SK-N-SH (cell line): ENCODE measurements around the gene VTI1B. TPM values are rescaled to one million over a fixed set of nuclear protein-coding genes. Genes with fewer than 3 reads are reported as not detected.
"Not testable (repeated sequence)": the region's sequence is repeated elsewhere in the genome, so short reads cannot be mapped to it uniquely, and the experiment has no call there.

ENCODE experiments used
- CTCF ChIA-PET: fragments of 300-600, 350-600 bp; formaldehyde crosslinking; extraction: SDS; loops from one replicate; lab custom pipeline; 2021; lab: Yijun Ruan, JAX
- POLR2A ChIA-PET: fragments of 350-600 bp; sonication (Branson Sonifier 250); formaldehyde crosslinking; extraction: SDS; loops from one replicate; lab custom pipeline; 2020; ENCODE audit warnings: antibody characterized with exemption, inconsistent platforms; lab: Yijun Ruan, JAX
- DNase-seq: peaks from one replicate; pipeline ENCODE4 v3.0.0; 2012
- H2AFZ ChIP-seq: fragments of 200-600 bp; sonication (generic); 2 replicates; pipeline ENCODE4 v1.8.1; 2016; ENCODE audit warnings: antibody characterized with exemption, mild to moderate bottlenecking, low read depth
- H3F3A ChIP-seq: fragments of 200-600 bp; sonication (generic); replicated peaks from 2 replicates; pipeline ENCODE3; 2016; ENCODE audit warnings: antibody characterized with exemption, mild to moderate bottlenecking; ENCODE audit not compliant: insufficient read depth
- H3K27ac ChIP-seq, 2 experiments: fragments of 200-500 bp in 1 of 2; fragments of 200-600 bp in 1 of 2; sonication (Bioruptor generic) in 1 of 2; sonication (generic), shearing (Covaris generic) in 1 of 2; 2 replicates each; pipeline versions ENCODE4 v1.5.1 to v1.6.1; 2014 to 2016; ENCODE audit warnings: low read depth in 2 of 2, inconsistent platforms in 1 of 2, low read length in 1 of 2, mild to moderate bottlenecking in 1 of 2, mixed read lengths in 1 of 2
- H3K27me3 ChIP-seq: fragments of 200-600 bp; sonication (generic), shearing (Covaris generic); 2 replicates; pipeline ENCODE4 v1.6.1; 2016; ENCODE audit warnings: mixed run types; ENCODE audit not compliant: insufficient read depth
- H3K36me3 ChIP-seq, 2 experiments: fragments of 200-500 bp in 1 of 2; fragments of 200-600 bp in 1 of 2; sonication (Bioruptor generic) in 1 of 2; sonication (generic) in 1 of 2; replicated peaks in 1 of 2; 2 replicates each; pipeline versions ENCODE3 to v1.5.1; 2014 to 2016; ENCODE audit warnings: low read length in 1 of 2, mild to moderate bottlenecking in 1 of 2; ENCODE audit not compliant: insufficient read depth in 2 of 2, control insufficient read depth in 1 of 2
- H3K4me1 ChIP-seq, 2 experiments: fragments of 200-500 bp in 1 of 2; fragments of 200-600 bp in 1 of 2; sonication (Bioruptor generic) in 1 of 2; sonication (generic), shearing (Covaris generic) in 1 of 2; 2 replicates each; pipeline versions ENCODE4 v1.5.1 to v1.6.1; 2014 to 2016; ENCODE audit warnings: low read depth in 1 of 2, low read length in 1 of 2, mixed run types in 1 of 2; ENCODE audit not compliant: insufficient read depth in 2 of 2, control insufficient read depth in 1 of 2
- H3K4me2 ChIP-seq: fragments of 200-600 bp; sonication (generic), shearing (Covaris generic); 2 replicates; pipeline ENCODE4 v1.6.1; 2017; ENCODE audit warnings: mixed run types
- H3K4me3 ChIP-seq, 2 experiments: fragments of 200-500 bp in 1 of 2; fragments of 200-600 bp in 1 of 2; sonication (Bioruptor generic) in 1 of 2; sonication (generic), shearing (Covaris generic) in 1 of 2; 2 replicates each; pipeline versions ENCODE4 v1.5.1 to v1.8.1; 2014 to 2016; ENCODE audit warnings: low read depth in 2 of 2, inconsistent platforms in 1 of 2, low read length in 1 of 2, mild to moderate bottlenecking in 1 of 2, mixed read lengths in 1 of 2, moderate library complexity in 1 of 2
- H3K79me2 ChIP-seq: fragments of 200-600 bp; sonication (generic); 2 replicates; pipeline ENCODE4 v1.8.1; 2017; ENCODE audit warnings: mild to moderate bottlenecking; ENCODE audit not compliant: insufficient read depth
- H3K9ac ChIP-seq: fragments of 200-600 bp; sonication (generic); 2 replicates; pipeline ENCODE4 v1.6.1; 2017; ENCODE audit warnings: mixed run types
- H3K9me2 ChIP-seq: fragments of 200-600 bp; sonication (generic); 2 replicates; pipeline ENCODE4 v1.6.1; 2017; ENCODE audit warnings: mixed run types
- H3K9me3 ChIP-seq: fragments of 200-600 bp; sonication (generic); 2 replicates; pipeline ENCODE4 v1.6.1; 2017; ENCODE audit warnings: mixed run types, mild to moderate bottlenecking, moderate library complexity
- H4K20me1 ChIP-seq: fragments of 200-600 bp; sonication (generic); 2 replicates; pipeline ENCODE4 v1.6.1; 2017; ENCODE audit warnings: mild to moderate bottlenecking, mixed run types; ENCODE audit not compliant: insufficient read depth
- CHD2 ChIP-seq: fragments of 150-350 bp; IDR thresholded peaks from 2 replicates; pipeline ENCODE4 v1.6.1; 2018; ENCODE audit warnings: low read length; ENCODE audit not compliant: partially characterized antibody
- ELF1 ChIP-seq: IDR thresholded peaks from 2 replicates; pipeline ENCODE4 v1.4.0; 2012
- EZH2phosphoT487 ChIP-seq: fragments of 200-600 bp; sonication (generic); IDR thresholded peaks from 2 replicates; pipeline ENCODE4 v1.6.1; 2017; ENCODE audit warnings: low read depth, mixed run types, mild to moderate bottlenecking, antibody characterized with exemption, moderate library complexity, borderline replicate concordance
- FOSL2 ChIP-seq: IDR thresholded peaks from 2 replicates; pipeline ENCODE4 v1.4.0; 2012; ENCODE audit warnings: low read depth, mild to moderate bottlenecking, moderate library complexity, borderline replicate concordance
- GABPA ChIP-seq: IDR thresholded peaks from 2 replicates; pipeline ENCODE4 v1.4.0; 2012; ENCODE audit warnings: low read depth, mild to moderate bottlenecking
- GATA2 ChIP-seq: sonication (generic); formaldehyde crosslinking; IDR thresholded peaks from 2 replicates; pipeline ENCODE4 v1.5.0; 2020; ENCODE audit warnings: mild to moderate bottlenecking, missing genetic modification reagents
- JUND ChIP-seq: IDR thresholded peaks from 2 replicates; pipeline ENCODE4 v1.4.0; 2012
- MXI1 ChIP-seq: IDR thresholded peaks from 2 replicates; pipeline ENCODE4 v1.6.1; 2012; ENCODE audit warnings: mild to moderate bottlenecking, low read depth, low read length, improper control_type of control experiment
- NFIC ChIP-seq: IDR thresholded peaks from 2 replicates; pipeline ENCODE4 v1.4.0; 2012; ENCODE audit warnings: borderline replicate concordance
- NRF1 ChIP-seq: IDR thresholded peaks from 2 replicates; pipeline ENCODE4 v1.6.1; 2012; ENCODE audit warnings: low read depth, mild to moderate bottlenecking, low read length
- POLR2AphosphoS5 ChIP-seq: IDR thresholded peaks from 2 replicates; pipeline ENCODE4 v1.6.1; 2012; ENCODE audit warnings: low read depth, low read length
- RCOR1 ChIP-seq: fragments of 150-350 bp; IDR thresholded peaks from 2 replicates; pipeline ENCODE4 v1.6.1; 2017; ENCODE audit warnings: antibody characterized with exemption, low read length
- RFX5 ChIP-seq: IDR thresholded peaks from 2 replicates; pipeline ENCODE4 v1.6.1; 2012; ENCODE audit warnings: mild to moderate bottlenecking, improper control_type of control experiment, low read length
- TAF1 ChIP-seq: IDR thresholded peaks from 2 replicates; pipeline ENCODE4 v1.6.1; 2012; ENCODE audit warnings: low read depth, mild to moderate bottlenecking, low read length, moderate library complexity, borderline replicate concordance
- TEAD4 ChIP-seq: IDR thresholded peaks from 2 replicates; pipeline ENCODE4 v1.4.0; 2012; ENCODE audit warnings: mild to moderate bottlenecking, borderline replicate concordance; ENCODE audit not compliant: insufficient read depth
- YY1 ChIP-seq: IDR thresholded peaks from 2 replicates; pipeline ENCODE4 v1.4.0; 2012; ENCODE audit warnings: low read depth, mild to moderate bottlenecking
- WGBS: methylation state at CpG from one replicate; pipeline ENCODE4 v1.1.6; 2017; ENCODE audit warnings: low lambda C conversion rate; 5-methylcytosine and 5-hydroxymethylcytosine counted together
- polyA plus RNA-seq, 3 experiments: library from polyadenylated mRNA; depleted of rRNA; stranded (reverse); fragments of >200 nt; gene quantifications; 2 replicates each; pipeline ENCODE4 v1.2.3, GENCODE V29; 2012
- TF ChIP-seq, protein P1 (sequence below): IDR thresholded peaks from 2 replicates; pipeline ENCODE4 v1.4.0; 2012; ENCODE audit warnings: low read depth, borderline replicate concordance
- TF ChIP-seq, protein P2 (sequence below): fragments of 150-350 bp; IDR thresholded peaks from 2 replicates; pipeline ENCODE4 v1.6.1; 2017; ENCODE audit warnings: antibody characterized with exemption, low read length, low read depth, borderline replicate concordance
- TF ChIP-seq, protein P3 (sequence below): IDR thresholded peaks from 2 replicates; pipeline ENCODE4; 2012

Gene VTI1B
- polyA plus RNA-seq, 1 of the 3 experiments (the other 2 are of a cell fraction), result 59.2 TPM

DNA sequence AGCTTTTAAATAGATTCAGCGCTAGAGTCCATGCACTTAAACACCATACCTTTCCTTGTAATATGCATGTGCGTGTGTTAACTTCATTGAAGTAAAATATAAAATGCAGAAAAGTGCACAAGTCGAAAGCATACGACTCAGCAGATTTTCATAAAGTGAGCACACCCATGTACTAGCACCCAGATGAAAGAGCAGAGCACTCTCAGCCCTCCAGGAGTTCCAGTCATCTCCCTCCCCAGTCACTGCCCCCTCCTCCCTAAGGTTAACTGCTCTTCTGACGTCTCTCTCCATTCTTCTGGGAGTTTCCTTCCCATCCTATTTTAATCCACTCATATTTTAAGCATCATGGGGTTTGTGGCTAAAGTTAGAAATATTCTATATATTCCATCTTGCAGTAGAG, 47.4 kb upstream of the VTI1B start:
- H2AFZ ChIP-seq, result no peak overlapping the region
- ChIA-PET CTCF (interaction anchor here (0.9 to 2.8 kb wide), 7 partner anchors 8 to 194 kb away, joined by 3 to 15 read pairs (median 3); no protein-coding TSS in a partner anchor), POLR2A (no interaction called here)
- WGBS, result 73% methylated on average over 5 of the region's 5 CpGs
- H4K20me1 ChIP-seq, result no peaks in the 10 kb centered on the region
- no peaks in the 10 kb centered on the region for H3K9me3 ChIP-seq
- no peaks in the 10 kb centered on the region for H3K9me2 ChIP-seq
- no peak overlapping the region for H3K4me3 ChIP-seq
- H3K27ac ChIP-seq, result no peak overlapping the region
- TF ChIP-seq EZH2phosphoT487 (no peak), NFIC (no peak), RCOR1 (no peak), TAF1 (no peak), YY1 (no peak)
- no peaks in the 10 kb centered on the region for H3K36me3 ChIP-seq
- no peak for DNase-seq
- no peak overlapping the region for H3K4me2 ChIP-seq
- no peaks in the 10 kb centered on the region for H3K79me2 ChIP-seq
- H3K9ac ChIP-seq, result no peak overlapping the region
- peaks cover 18% of the 10 kb centered on the region for H3K27me3 ChIP-seq
- peaks cover 0 to 8% of the 10 kb centered on the region in 2 experiments; a peak in 1 of 4 replicates for H3K4me1 ChIP-seq
- no peaks in the 10 kb centered on the region for H3F3A ChIP-seq

DNA sequence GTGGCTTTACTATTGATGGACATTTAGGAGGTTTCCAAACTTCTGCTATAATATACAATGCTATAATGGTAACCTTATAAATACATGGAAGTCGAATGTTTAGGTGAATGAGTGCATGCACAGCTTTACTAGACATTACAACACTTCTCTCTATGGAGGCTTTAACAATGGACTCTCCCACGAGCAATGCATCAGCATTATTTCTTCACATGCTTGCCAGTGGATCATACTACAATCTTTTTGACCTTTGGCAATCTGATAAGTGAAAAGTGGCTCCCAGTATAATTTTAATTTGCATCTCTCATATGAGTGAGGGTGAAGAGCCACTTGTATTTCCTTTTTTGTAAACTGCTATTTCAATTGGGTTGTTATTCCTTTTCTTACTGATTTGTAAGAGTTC, 45.4 kb upstream of the VTI1B start:
- Histone ChIP-seq H3K9me2 (no peaks in the 10 kb centered on the region), H3K4me1 (peaks cover 0 to 8% of the 10 kb centered on the region in 2 experiments; a peak in 1 of 4 replicates), H3K9ac (no peak overlapping the region), H3F3A (no peaks in the 10 kb centered on the region), H3K9me3 (no peaks in the 10 kb centered on the region), H3K4me3 (no peak overlapping the region), H3K27me3 (peaks cover 14% of the 10 kb centered on the region), H3K27ac (no peak overlapping the region), H3K79me2 (no peaks in the 10 kb centered on the region), H4K20me1 (no peaks in the 10 kb centered on the region), H2AFZ (no peak overlapping the region), H3K4me2 (no peak overlapping the region), H3K36me3 (no peaks in the 10 kb centered on the region)
- TF ChIP-seq GABPA, result no peak
- TF ChIP-seq, protein P1, sequence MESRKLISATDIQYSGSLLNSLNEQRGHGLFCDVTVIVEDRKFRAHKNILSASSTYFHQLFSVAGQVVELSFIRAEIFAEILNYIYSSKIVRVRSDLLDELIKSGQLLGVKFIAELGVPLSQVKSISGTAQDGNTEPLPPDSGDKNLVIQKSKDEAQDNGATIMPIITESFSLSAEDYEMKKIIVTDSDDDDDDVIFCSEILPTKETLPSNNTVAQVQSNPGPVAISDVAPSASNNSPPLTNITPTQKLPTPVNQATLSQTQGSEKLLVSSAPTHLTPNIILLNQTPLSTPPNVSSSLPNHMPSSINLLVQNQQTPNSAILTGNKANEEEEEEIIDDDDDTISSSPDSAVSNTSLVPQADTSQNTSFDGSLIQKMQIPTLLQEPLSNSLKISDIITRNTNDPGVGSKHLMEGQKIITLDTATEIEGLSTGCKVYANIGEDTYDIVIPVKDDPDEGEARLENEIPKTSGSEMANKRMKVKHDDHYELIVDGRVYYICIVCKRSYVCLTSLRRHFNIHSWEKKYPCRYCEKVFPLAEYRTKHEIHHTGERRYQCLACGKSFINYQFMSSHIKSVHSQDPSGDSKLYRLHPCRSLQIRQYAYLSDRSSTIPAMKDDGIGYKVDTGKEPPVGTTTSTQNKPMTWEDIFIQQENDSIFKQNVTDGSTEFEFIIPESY, result no peak
- TF ChIP-seq POLR2AphosphoS5, result no peak
- no peak for TF ChIP-seq GATA2 (CRISPR knock-in tag)
- no peak for TF ChIP-seq ELF1
- TF ChIP-seq, protein P2, sequence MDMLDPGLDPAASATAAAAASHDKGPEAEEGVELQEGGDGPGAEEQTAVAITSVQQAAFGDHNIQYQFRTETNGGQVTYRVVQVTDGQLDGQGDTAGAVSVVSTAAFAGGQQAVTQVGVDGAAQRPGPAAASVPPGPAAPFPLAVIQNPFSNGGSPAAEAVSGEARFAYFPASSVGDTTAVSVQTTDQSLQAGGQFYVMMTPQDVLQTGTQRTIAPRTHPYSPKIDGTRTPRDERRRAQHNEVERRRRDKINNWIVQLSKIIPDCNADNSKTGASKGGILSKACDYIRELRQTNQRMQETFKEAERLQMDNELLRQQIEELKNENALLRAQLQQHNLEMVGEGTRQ, result no peak
- TF ChIP-seq CHD2, result no peak
- TF ChIP-seq JUND, result no peak
- TF ChIP-seq RFX5, result no peak
- no peak for TF ChIP-seq TEAD4
- no peak for TF ChIP-seq MXI1
- TF ChIP-seq FOSL2, result no peak
- TF ChIP-seq NRF1, result no peak
- TF ChIP-seq, protein P3, sequence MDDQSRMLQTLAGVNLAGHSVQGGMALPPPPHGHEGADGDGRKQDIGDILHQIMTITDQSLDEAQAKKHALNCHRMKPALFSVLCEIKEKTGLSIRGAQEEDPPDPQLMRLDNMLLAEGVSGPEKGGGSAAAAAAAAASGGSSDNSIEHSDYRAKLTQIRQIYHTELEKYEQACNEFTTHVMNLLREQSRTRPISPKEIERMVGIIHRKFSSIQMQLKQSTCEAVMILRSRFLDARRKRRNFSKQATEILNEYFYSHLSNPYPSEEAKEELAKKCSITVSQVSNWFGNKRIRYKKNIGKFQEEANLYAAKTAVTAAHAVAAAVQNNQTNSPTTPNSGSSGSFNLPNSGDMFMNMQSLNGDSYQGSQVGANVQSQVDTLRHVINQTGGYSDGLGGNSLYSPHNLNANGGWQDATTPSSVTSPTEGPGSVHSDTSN, result no peak
- CTCF ChIA-PET, result interaction anchor here (2.4 kb wide), 1 partner anchor 15 kb away, joined by 8 read pairs; no protein-coding TSS in a partner anchor
- POLR2A ChIA-PET, result interaction anchor here (0.6 kb wide), 1 partner anchor 33 kb away, joined by 3 read pairs; no protein-coding TSS in a partner anchor
- 11% methylated on average over 2 of the region's 2 CpGs for WGBS
- no peak for DNase-seq

DNA sequence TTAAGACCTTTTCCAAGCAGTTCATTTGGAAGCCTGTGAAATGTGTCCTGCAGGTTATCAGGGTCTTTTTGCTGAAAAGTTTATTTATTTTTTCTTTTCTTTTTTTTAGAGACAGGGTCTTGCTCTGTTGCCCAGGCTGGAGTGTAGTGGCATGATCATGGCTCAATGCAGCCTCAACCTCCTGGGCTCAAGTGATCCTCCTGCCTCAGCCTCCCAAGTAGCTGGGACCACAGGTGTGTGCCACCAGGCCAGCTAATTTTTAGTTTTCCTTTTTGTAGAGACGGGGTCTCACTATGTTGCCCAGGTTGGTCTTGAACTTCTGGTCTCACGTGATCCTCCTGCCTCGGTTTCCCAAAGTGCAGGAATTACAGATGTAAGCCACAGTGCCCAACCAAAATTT, 45.0 kb upstream of the VTI1B start:
- H3K9me3 ChIP-seq, H3K4me3 ChIP-seq, H3K9me2 ChIP-seq, H3K79me2 ChIP-seq, H3K27me3 ChIP-seq, H3K27ac ChIP-seq, H3K4me2 ChIP-seq, H3K4me1 ChIP-seq, H3F3A ChIP-seq, H3K9ac ChIP-seq, H2AFZ ChIP-seq, H3K36me3 ChIP-seq, POLR2A ChIA-PET, H4K20me1 ChIP-seq, DNase-seq: not testable (repeated sequence)
- WGBS, result 16% methylated on average over 3 of the region's 3 CpGs
- CTCF ChIA-PET, result interaction anchor here (2.4 kb wide), 1 partner anchor 15 kb away, joined by 8 read pairs; no protein-coding TSS in a partner anchor
